Vagina (tissue), 2 donors: Measurements from ENCODE around the gene ADAMTSL1. TPM values are rescaled to one million over a fixed set of nuclear protein-coding genes. Genes with fewer than 3 reads are reported as not detected.

Experiments used
- DNase-seq, 2 donors: peaks; one replicate each; pipeline ENCODE4 v3.0.0-alpha.2; 2017; ENCODE audit errors: extremely low spot score in 2 of 2
- H3K27ac ChIP-seq: fragments of 200-600 bp; sonication (generic); one replicate; pipeline ENCODE4 v1.5.1; 2019
- H3K27me3 ChIP-seq: fragments of 200-600 bp; sonication (generic); one replicate; pipeline ENCODE4 v1.5.1; 2019
- H3K36me3 ChIP-seq, 2 donors: fragments of 200-600 bp; sonication (generic); one replicate each; pipeline ENCODE4 v1.5.1; 2017 to 2019
- H3K4me1 ChIP-seq: fragments of 200-600 bp; sonication (generic); one replicate; pipeline ENCODE4 v1.5.1; 2019
- H3K4me3 ChIP-seq, 2 donors: fragments of 200-600 bp; sonication (generic); 1 replicate in 1 of 2; 2 replicates in 1 of 2; pipeline ENCODE4 v1.5.1; 2016 to 2019
- H3K9me3 ChIP-seq: fragments of 200-600 bp; sonication (generic); one replicate; pipeline ENCODE4 v1.5.1; 2019
- CTCF ChIP-seq, 3 experiments: fragments of 450-650 bp in 2 of 3; fragments of 200-600 bp in 1 of 3; sonication (generic) in 1 of 3; IDR thresholded peaks; one replicate each; pipeline ENCODE4 v1.5.1; 2017 to 2019; ENCODE audit warnings: antibody characterized with exemption in 3 of 3, mild to moderate bottlenecking in 2 of 3, moderate library complexity in 2 of 3
- POLR2A ChIP-seq, 2 donors: fragments of 450-650 bp; IDR thresholded peaks; one replicate each; pipeline ENCODE4 v1.6.1; 2017; ENCODE audit warnings: antibody characterized with exemption in 2 of 2, mild to moderate bottlenecking in 2 of 2, moderate library complexity in 2 of 2
- POLR2AphosphoS5 ChIP-seq, 2 donors: sonication (generic); formaldehyde crosslinking; IDR thresholded peaks; one replicate each; pipeline ENCODE4 v1.9.0; 2017; ENCODE audit warnings: antibody characterized with exemption in 2 of 2, mild to moderate bottlenecking in 2 of 2, low read depth in 1 of 2; ENCODE audit not compliant: insufficient read depth in 1 of 2
- intact Hi-C: fragments of 100-400 bp; cut with DNase I; formaldehyde crosslinking; loops from one replicate; pipeline ENCODE4 v1.15.1; 2023
- total RNA-seq: library from RNA; depleted of rRNA; stranded (reverse); fragments of >200 nt; gene quantifications from one replicate; pipeline ENCODE4 v1.2.3, GENCODE V29; 2016

Gene ADAMTSL1
- total RNA-seq, 1 donor from 2014 or later = 8.1 TPM

DNA sequence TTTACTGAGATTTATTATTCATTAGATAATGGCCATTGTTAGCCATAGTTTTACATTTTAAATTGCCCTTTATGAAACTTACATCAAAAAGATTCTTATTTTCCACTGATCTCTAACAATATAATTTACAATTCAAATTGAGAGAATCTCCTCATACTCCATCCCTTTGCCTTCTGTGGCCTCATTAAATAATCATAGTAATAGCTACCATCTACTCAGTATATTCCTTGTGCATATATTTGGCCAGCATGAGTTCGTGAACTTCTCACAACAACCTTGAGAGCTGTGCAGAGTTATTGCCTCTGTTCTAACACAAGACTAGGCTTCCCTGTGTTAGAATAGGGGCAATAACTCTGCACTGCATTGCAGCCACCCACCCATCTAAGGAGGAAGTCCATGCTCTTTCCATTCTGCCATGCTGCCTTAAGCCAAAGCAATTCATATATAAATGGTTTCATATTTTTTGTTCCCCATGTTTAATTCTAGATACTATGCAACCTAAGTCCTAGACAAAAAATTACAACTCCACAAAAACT lies 99.1 kb downstream of the ADAMTSL1 start:
- no peak overlapping the region for H3K27ac ChIP-seq
- no peak for DNase-seq
- peaks cover 14% of the 10 kb centered on the region for H3K4me1 ChIP-seq
- H3K36me3 ChIP-seq = no peaks in the 10 kb centered on the region
- H3K27me3 ChIP-seq = no peaks in the 10 kb centered on the region
- no peaks in the 10 kb centered on the region for H3K9me3 ChIP-seq
- intact Hi-C loops = no loop called here
- H3K4me3 ChIP-seq = no peak overlapping the region
- TF ChIP-seq POLR2A (IDR thresholded peaks at IDR 0.05) = no peak
- TF ChIP-seq POLR2AphosphoS5 (IDR thresholded peaks at IDR 0.05; ENCODE audit: insufficient read depth in 1 of 2, low read depth in 1 of 2) = no peak
- TF ChIP-seq CTCF (IDR thresholded peaks at IDR 0.05) = no peak

DNA sequence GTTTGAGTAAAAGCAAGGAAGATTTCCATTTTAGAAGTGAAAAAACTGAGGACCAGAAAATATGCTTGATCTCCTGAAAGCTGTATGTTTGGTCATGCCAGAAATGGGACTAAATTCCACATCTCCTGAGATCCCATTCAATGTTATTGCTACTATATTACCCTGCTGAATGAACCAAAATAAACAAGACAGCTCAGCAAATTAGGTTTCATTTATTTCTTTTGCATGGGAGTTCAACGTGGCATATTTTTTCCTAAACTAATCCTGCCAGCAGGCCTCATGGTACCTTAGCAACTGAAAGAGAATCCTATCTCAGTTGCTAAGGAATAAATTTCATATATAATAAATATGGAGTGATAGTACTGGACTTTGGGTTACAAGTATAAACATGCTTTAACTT lies 101.7 kb downstream of the ADAMTSL1 start:
- no peak for DNase-seq
- Histone ChIP-seq H3K27me3 (no peaks in the 10 kb centered on the region), H3K27ac (no peak overlapping the region), H3K4me3 (no peak overlapping the region), H3K4me1 (peaks cover 1% of the 10 kb centered on the region), H3K9me3 (no peaks in the 10 kb centered on the region), H3K36me3 (no peaks in the 10 kb centered on the region)
- no peak for TF ChIP-seq POLR2AphosphoS5 (IDR thresholded peaks at IDR 0.05; ENCODE audit: insufficient read depth in 1 of 2, low read depth in 1 of 2)
- TF ChIP-seq POLR2A (IDR thresholded peaks at IDR 0.05) = no peak
- no peak for TF ChIP-seq CTCF (IDR thresholded peaks at IDR 0.05)
- intact Hi-C loops = no loop called here

GRCh38 chr9:18579536-18579935 lies 105.6 kb downstream of the ADAMTSL1 start:
- Histone ChIP-seq H3K36me3 (no peaks in the 10 kb centered on the region), H3K27me3 (no peaks in the 10 kb centered on the region), H3K4me3 (no peak overlapping the region), H3K27ac (no peak overlapping the region), H3K4me1 (no peaks in the 10 kb centered on the region), H3K9me3 (no peaks in the 10 kb centered on the region)
- no peak for TF ChIP-seq CTCF (IDR thresholded peaks at IDR 0.05)
- no peak for TF ChIP-seq POLR2A (IDR thresholded peaks at IDR 0.05)
- TF ChIP-seq POLR2AphosphoS5 (IDR thresholded peaks at IDR 0.05; ENCODE audit: insufficient read depth in 1 of 2, low read depth in 1 of 2) = no peak
- intact Hi-C loops = no loop called here
- no peak for DNase-seq

DNA sequence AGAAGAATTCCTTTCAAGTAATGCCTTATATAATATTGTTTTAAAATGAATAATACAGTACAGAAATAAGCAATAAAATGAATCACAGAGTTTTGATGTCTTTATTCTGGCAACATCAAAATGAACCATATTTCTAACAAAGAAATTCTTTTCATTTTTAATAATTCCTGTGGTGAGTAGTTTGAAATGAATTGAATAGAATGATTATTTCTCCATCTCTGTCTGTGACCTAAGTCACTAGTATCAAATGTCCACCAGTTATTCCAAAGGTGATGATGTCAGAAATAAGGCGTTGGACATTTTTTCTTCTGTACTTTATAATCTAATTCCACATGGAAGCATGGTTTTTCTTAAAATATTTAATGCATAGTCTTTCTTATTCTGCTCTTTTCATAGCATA lies 106.2 kb downstream of the ADAMTSL1 start:
- Histone ChIP-seq H3K27ac (no peak overlapping the region), H3K9me3 (no peaks in the 10 kb centered on the region), H3K4me1 (no peaks in the 10 kb centered on the region), H3K4me3 (no peak overlapping the region), H3K27me3 (no peaks in the 10 kb centered on the region), H3K36me3 (no peaks in the 10 kb centered on the region)
- no peak for DNase-seq
- intact Hi-C loops = no loop called here
- no peak for TF ChIP-seq POLR2A (IDR thresholded peaks at IDR 0.05)
- TF ChIP-seq POLR2AphosphoS5 (IDR thresholded peaks at IDR 0.05; ENCODE audit: insufficient read depth in 1 of 2, low read depth in 1 of 2) = no peak
- no peak for TF ChIP-seq CTCF (IDR thresholded peaks at IDR 0.05)

DNA sequence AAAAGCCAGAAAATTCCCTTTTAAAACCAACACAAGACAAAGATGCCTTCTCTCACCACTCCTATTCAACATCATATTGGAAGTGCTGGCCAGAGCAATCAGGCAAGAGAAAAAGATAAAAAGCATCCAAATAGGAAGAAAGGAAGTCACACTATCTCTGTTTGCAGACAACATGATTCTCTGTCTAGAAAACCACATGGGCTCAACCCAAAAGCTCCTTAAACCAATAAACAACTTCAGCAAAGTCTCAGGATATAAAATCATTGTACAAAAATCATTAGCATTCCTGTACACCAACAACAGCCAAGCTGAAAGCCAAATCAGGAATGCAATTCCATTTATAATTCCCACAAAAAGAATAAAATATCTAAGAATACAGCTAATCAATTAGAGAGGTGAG lies 112.0 kb downstream of the ADAMTSL1 start:
- Histone ChIP-seq H3K4me3 (no peak overlapping the region), H3K27ac (no peak overlapping the region), H3K9me3 (peaks cover 2% of the 10 kb centered on the region), H3K4me1 (no peaks in the 10 kb centered on the region), H3K27me3 (no peaks in the 10 kb centered on the region), H3K36me3 (no peaks in the 10 kb centered on the region)
- no peak for DNase-seq
- intact Hi-C loops = no loop called here
- no peak for TF ChIP-seq CTCF (IDR thresholded peaks at IDR 0.05)
- no peak for TF ChIP-seq POLR2AphosphoS5 (IDR thresholded peaks at IDR 0.05; ENCODE audit: insufficient read depth in 1 of 2, low read depth in 1 of 2)
